Chondrocyte (in vitro differentiated cells): ENCODE data around the gene PRXL2A. TPM values are rescaled to one million over a fixed set of nuclear protein-coding genes. Genes with fewer than 3 reads are reported as not detected.

Source experiments
- DNase-seq: peaks from one replicate; pipeline ENCODE4 v3.0.0; 2021; ENCODE audit warnings: mixed read lengths, low spot score
- H3K27ac Mint-ChIP-seq: one replicate; pipeline ENCODE4 v1.8.0; 2021; ENCODE audit warnings: mild to moderate bottlenecking, moderate library complexity, mixed read lengths; ENCODE audit not compliant: unreplicated experiment
- H3K27me3 Mint-ChIP-seq: 2 replicates; pipeline ENCODE4 v1.8.0; 2021; ENCODE audit warnings: low read depth, mixed read lengths
- H3K36me3 Mint-ChIP-seq: 2 replicates; pipeline ENCODE4 v1.8.0; 2021; ENCODE audit warnings: low read depth, mixed read lengths
- H3K4me1 Mint-ChIP-seq: 2 replicates; pipeline ENCODE4 v1.8.0; 2021; ENCODE audit warnings: low read depth, mild to moderate bottlenecking, mixed read lengths
- H3K4me3 Mint-ChIP-seq: one replicate; pipeline ENCODE4 v1.8.0; 2021; ENCODE audit warnings: mild to moderate bottlenecking, moderate library complexity, mixed read lengths; ENCODE audit not compliant: unreplicated experiment
- H3K9me3 Mint-ChIP-seq: 2 replicates; pipeline ENCODE4 v1.8.0; 2021; ENCODE audit warnings: low read depth, mixed read lengths
- total RNA-seq: library from RNA; stranded (reverse); gene quantifications from 3 replicates; pipeline ENCODE4 v1.2.1, GENCODE V29; 2021
- TF ChIP-seq, protein P1 (sequence below): fragments of 200-600 bp; sonication (generic); IDR thresholded peaks from 2 replicates; pipeline ENCODE4 v1.5.0; 2021; ENCODE audit warnings: antibody characterized with exemption, mild to moderate bottlenecking, moderate library complexity

PRXL2A gene
- total RNA-seq, 1 donor from 2014 or later = 86.9 TPM

DNA sequence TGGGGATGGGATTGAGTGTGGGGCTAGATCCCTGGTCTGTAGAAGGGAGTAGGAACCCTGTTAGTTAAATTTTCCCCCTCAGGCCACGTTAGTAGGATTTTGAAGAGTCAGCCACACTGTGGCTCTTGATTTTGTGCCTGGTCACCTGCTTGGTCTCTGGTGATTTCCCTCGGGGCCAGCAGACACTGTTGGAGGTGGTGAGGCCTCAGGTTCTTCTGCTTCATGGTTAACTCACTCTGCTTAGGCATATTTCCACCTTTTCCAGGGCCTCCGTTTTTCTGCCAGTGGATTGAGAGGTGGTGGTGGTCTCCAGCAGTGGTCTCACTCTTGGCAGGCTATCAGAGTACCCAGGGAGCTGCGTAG is 49.9 kb downstream of the PRXL2A start:
- no peak for DNase-seq
- peaks cover 76% of the 10 kb centered on the region for H3K4me1 Mint-ChIP-seq
- no peaks in the 10 kb centered on the region for H3K36me3 Mint-ChIP-seq
- no peak overlapping the region for H3K27ac Mint-ChIP-seq
- H3K27me3 Mint-ChIP-seq = no peaks in the 10 kb centered on the region
- no peak overlapping the region for H3K4me3 Mint-ChIP-seq
- no peaks in the 10 kb centered on the region for H3K9me3 Mint-ChIP-seq
- TF ChIP-seq, protein P1, sequence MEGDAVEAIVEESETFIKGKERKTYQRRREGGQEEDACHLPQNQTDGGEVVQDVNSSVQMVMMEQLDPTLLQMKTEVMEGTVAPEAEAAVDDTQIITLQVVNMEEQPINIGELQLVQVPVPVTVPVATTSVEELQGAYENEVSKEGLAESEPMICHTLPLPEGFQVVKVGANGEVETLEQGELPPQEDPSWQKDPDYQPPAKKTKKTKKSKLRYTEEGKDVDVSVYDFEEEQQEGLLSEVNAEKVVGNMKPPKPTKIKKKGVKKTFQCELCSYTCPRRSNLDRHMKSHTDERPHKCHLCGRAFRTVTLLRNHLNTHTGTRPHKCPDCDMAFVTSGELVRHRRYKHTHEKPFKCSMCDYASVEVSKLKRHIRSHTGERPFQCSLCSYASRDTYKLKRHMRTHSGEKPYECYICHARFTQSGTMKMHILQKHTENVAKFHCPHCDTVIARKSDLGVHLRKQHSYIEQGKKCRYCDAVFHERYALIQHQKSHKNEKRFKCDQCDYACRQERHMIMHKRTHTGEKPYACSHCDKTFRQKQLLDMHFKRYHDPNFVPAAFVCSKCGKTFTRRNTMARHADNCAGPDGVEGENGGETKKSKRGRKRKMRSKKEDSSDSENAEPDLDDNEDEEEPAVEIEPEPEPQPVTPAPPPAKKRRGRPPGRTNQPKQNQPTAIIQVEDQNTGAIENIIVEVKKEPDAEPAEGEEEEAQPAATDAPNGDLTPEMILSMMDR = no peak

GRCh38 chr10:80458638-80459037 is 50.3 kb downstream of the PRXL2A start:
- Mint-ChIP-seq H3K36me3 (no peaks in the 10 kb centered on the region), H3K27ac (peak overlapping the region; percentile 84), H3K4me1 (peaks cover 76% of the 10 kb centered on the region), H3K9me3 (no peaks in the 10 kb centered on the region), H3K4me3 (no peak overlapping the region), H3K27me3 (no peaks in the 10 kb centered on the region)
- peak; percentile 20 for DNase-seq
- TF ChIP-seq, protein P1 = no peak

GRCh38 chr10:80459047-80459865 is 50.9 kb downstream of the PRXL2A start:
- no peaks in the 10 kb centered on the region for H3K27me3 Mint-ChIP-seq
- H3K4me1 Mint-ChIP-seq = peaks cover 81% of the 10 kb centered on the region
- H3K9me3 Mint-ChIP-seq = no peaks in the 10 kb centered on the region
- H3K4me3 Mint-ChIP-seq = no peak overlapping the region
- peak overlapping the region; percentile 84 for H3K27ac Mint-ChIP-seq
- DNase-seq = peak; percentile 54
- no peaks in the 10 kb centered on the region for H3K36me3 Mint-ChIP-seq
- TF ChIP-seq, protein P1 = peak; percentile 45

GRCh38 chr10:80460399-80461207 is 52.3 kb downstream of the PRXL2A start:
- Mint-ChIP-seq H3K4me1 (peaks cover 86% of the 10 kb centered on the region), H3K27me3 (no peaks in the 10 kb centered on the region), H3K36me3 (no peaks in the 10 kb centered on the region), H3K9me3 (no peaks in the 10 kb centered on the region), H3K4me3 (no peak overlapping the region), H3K27ac (peak overlapping the region; percentile 92)
- DNase-seq = peak; percentile 36
- TF ChIP-seq, protein P1 = no peak
